Measurements from ENCODE around the gene U2AF1L4.

DNA sequence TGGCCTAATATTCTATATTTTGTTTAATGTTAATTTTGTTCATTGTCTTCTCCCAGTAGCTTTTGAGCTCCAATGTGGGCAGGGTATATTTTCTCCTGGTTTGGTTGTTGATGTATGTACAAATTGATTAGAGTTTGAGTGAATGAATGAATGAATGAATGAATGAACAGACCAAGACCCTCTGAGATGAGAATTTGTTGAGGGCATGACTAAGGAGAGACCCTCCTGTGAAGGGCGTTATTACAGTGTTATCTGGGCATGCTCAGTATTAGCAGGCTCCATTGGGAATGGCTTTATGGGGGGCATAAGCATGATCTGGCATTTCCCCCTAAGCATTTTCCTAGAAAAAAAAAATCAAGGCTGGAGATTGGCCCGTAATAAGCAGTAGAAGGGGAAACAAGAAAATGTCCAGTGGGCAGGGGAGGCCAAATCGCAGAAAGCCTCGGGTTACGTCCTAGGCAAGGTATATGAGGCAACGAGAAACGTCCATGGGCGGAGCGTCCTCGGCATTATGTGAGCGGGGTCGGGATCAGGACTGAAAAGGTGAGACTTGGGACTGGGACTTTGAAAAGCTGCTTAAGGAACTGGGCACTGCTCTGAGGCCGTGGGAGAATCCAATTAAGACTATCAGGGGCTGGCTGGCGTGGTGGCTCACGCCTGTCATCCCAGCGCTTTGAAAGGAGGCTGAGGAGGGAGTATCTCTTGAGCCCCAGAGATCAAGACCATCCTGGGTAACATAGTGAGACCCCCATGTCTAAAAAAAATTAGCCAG is 29.2 kb upstream of the U2AF1L4 start:
- TF ChIP-seq, protein P1, sequence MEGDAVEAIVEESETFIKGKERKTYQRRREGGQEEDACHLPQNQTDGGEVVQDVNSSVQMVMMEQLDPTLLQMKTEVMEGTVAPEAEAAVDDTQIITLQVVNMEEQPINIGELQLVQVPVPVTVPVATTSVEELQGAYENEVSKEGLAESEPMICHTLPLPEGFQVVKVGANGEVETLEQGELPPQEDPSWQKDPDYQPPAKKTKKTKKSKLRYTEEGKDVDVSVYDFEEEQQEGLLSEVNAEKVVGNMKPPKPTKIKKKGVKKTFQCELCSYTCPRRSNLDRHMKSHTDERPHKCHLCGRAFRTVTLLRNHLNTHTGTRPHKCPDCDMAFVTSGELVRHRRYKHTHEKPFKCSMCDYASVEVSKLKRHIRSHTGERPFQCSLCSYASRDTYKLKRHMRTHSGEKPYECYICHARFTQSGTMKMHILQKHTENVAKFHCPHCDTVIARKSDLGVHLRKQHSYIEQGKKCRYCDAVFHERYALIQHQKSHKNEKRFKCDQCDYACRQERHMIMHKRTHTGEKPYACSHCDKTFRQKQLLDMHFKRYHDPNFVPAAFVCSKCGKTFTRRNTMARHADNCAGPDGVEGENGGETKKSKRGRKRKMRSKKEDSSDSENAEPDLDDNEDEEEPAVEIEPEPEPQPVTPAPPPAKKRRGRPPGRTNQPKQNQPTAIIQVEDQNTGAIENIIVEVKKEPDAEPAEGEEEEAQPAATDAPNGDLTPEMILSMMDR (IDR thresholded peaks at IDR 0.05; ENCODE audit: low read depth, low read length) = no peak
- TF ChIP-seq POLR2A (IDR thresholded peaks at IDR 0.05; ENCODE audit: extremely low read depth, insufficient read length) (no peak), MYC (IDR thresholded peaks at IDR 0.05; ENCODE audit: low read depth, low read length) (no peak)
- TF ChIP-seq, protein P2, sequence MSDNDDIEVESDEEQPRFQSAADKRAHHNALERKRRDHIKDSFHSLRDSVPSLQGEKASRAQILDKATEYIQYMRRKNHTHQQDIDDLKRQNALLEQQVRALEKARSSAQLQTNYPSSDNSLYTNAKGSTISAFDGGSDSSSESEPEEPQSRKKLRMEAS (IDR thresholded peaks at IDR 0.05; ENCODE audit: low read depth, low read length) = no peak

Data from NB4 (cell line).